ENCODE measurements around the gene FHIP1A. TPM values are rescaled to one million over a fixed set of nuclear protein-coding genes. Genes with fewer than 3 reads are reported as not detected.

FHIP1A gene
- total and polyA plus RNA-seq, 2 of the 8 experiments (the other 6 are each of a cell fraction or from before 2014, with no cell fraction given) = 17.9 to 75.2 TPM

DNA sequence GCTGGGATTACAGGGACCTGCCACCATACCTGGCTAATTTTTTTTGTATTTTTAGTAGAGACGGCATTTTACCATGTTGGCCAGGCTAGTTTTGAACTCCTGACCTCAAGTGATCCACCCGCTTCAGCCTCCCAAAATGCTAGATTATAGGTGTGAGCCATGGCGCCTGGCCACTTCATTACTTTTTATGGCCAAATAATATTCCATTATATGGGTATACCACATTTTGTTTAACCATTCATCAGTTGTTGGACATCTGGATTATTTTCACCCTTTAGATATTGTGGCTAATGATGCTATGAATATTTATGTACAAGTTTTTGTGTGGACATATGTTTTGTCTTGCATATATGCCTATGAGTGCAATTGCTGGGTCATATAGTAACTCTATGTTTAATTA, 8.6 kb upstream of the FHIP1A start:
- H4K20me1 ChIP-seq (replicated peaks in 1 of 2; ENCODE audit: control insufficient read depth in 1 of 2, insufficient read depth in 2 of 2, low read length in 2 of 2) = no peaks in the 10 kb centered on the region
- H3K23ac ChIP-seq (ENCODE audit: insufficient read length) = no peak overlapping the region
- no peak overlapping the region for H2AFZ ChIP-seq (ENCODE audit: low read length)
- FAIRE-seq (no peak), DNase-seq (ENCODE audit: low read depth in 1 of 2, low spot score in 2 of 2) (no peak)
- WGBS, 2 experiments (ENCODE audit: extremely low coverage in 1 of 2, insufficient coverage in 1 of 2, insufficient read length in 1 of 2, insufficient replicate concordance in 2 of 2, low coverage in 1 of 2, low lambda C conversion rate in 2 of 2, missing lambda C conversion rate in 1 of 2) = 94% methylated on average over 3 of the region's 3 CpGs; no CpG with 5 or more reads in 1 of the 2 experiments
- H3K9ac ChIP-seq (replicated peaks in 1 of 4; ENCODE audit: extremely low read depth in 1 of 4, low read depth in 3 of 4, low read length in 3 of 4) = no peak overlapping the region
- CTCF ChIA-PET (ENCODE audit: partially characterized antibody) = interaction anchor here (1.0 kb wide), 1 partner anchor 55 kb away, joined by 3 read pairs; no protein-coding TSS in a partner anchor
- no peaks in the 10 kb centered on the region for H3K23me2 ChIP-seq (ENCODE audit: low read depth, low read length)
- no peak overlapping the region for H2AK5ac ChIP-seq (ENCODE audit: low read depth, low read length)
- no peak overlapping the region for H3K4ac ChIP-seq (replicated peaks; ENCODE audit: insufficient read length, low read depth, low read length)
- POLR2A ChIA-PET (ENCODE audit: partially characterized antibody) = no interaction called here
- no peak overlapping the region for H3K18ac ChIP-seq (ENCODE audit: extremely low read depth, low read length)
- H3K27me3 ChIP-seq (replicated peaks in 1 of 4; ENCODE audit: control insufficient read depth in 3 of 4, extremely low read depth in 1 of 4, insufficient read depth in 3 of 4, low read length in 3 of 4) = no peaks in the 10 kb centered on the region
- H3K56ac ChIP-seq (replicated peaks; ENCODE audit: insufficient read length, low read depth, low read length) = no peak overlapping the region
- H3K4me1 ChIP-seq (replicated peaks in 1 of 4; ENCODE audit: control insufficient read depth in 3 of 4, insufficient read depth in 4 of 4, low read length in 3 of 4) = no peaks in the 10 kb centered on the region
- no peaks in the 10 kb centered on the region for H3K9me3 ChIP-seq (ENCODE audit: insufficient read depth in 2 of 2, low read depth in 1 of 2, low read length in 1 of 2)
- H3K79me2 ChIP-seq (ENCODE audit: control insufficient read depth in 1 of 2, insufficient read depth in 2 of 2, low read length in 2 of 2) = no peaks in the 10 kb centered on the region
- H2BK15ac ChIP-seq (ENCODE audit: low read length) = no peak overlapping the region
- no peak overlapping the region for H4K91ac ChIP-seq (replicated peaks; ENCODE audit: insufficient read length, low read length)
- H3K27ac ChIP-seq (ENCODE audit: low read depth, low read length) = no peak overlapping the region
- H3K36me3 ChIP-seq (ENCODE audit: control insufficient read depth in 2 of 4, insufficient read depth in 4 of 4, low read length in 3 of 4) = peaks cover 0 to 8% (median 2%) of the 10 kb centered on the region in 4 experiments; a peak in 3 of 8 replicates
- no peak overlapping the region for H3K4me2 ChIP-seq (ENCODE audit: insufficient read depth in 1 of 2, low read depth in 2 of 2, low read length in 2 of 2)
- no peak overlapping the region for H2BK120ac ChIP-seq (replicated peaks; ENCODE audit: low read depth, low read length)
- no peak overlapping the region for H2BK20ac ChIP-seq (ENCODE audit: low read length)
- H4K5ac ChIP-seq (ENCODE audit: insufficient read length, low read depth, low read length) = no peak overlapping the region
- H2BK5ac ChIP-seq (ENCODE audit: low read depth, low read length) = no peak overlapping the region
- no peak overlapping the region for H3K4me3 ChIP-seq (ENCODE audit: extremely low read depth in 1 of 4, insufficient read depth in 2 of 4, low read depth in 3 of 4, low read length in 4 of 4)
- H3K79me1 ChIP-seq (ENCODE audit: low read depth, low read length) = no peaks in the 10 kb centered on the region
- no peak overlapping the region for H3K14ac ChIP-seq (ENCODE audit: insufficient read length)
- no peak overlapping the region for H4K8ac ChIP-seq (ENCODE audit: extremely low read depth, insufficient read depth, low read length)
- H2BK12ac ChIP-seq (ENCODE audit: low read depth, low read length) = no peak overlapping the region
- TF ChIP-seq YY1 (IDR thresholded peaks at IDR 0.05; ENCODE audit: low read depth, low read length) (no peak), CBX5 (IDR thresholded peaks at IDR 0.05; ENCODE audit: low read depth, low read length) (no peak)

Data from H1 (cell line).